Fibroblast of mammary gland (primary cell): ENCODE results near the gene VEGFD.
A peak's percentile ranks its signal among the peaks of the same experiment; 100 is the strongest.

Experiments used
- DNase-seq: peaks from one replicate; pipeline ENCODE4 v3.0.0-alpha.2; 2010; ENCODE audit warnings: low read depth
- H3K4me3 ChIP-seq: 2 replicates; pipeline ENCODE4 v1.5.1; 2011; ENCODE audit warnings: low read depth, mild to moderate bottlenecking, low read length, moderate library complexity; ENCODE audit not compliant: control insufficient read depth
- TF ChIP-seq, protein P1 (sequence below): conservative IDR thresholded peaks from 2 replicates; pipeline ENCODE4 v1.5.1; 2011; ENCODE audit warnings: low read depth, low read length, inconsistent platforms; ENCODE audit not compliant: control insufficient read depth, insufficient read depth

Gene VEGFD

DNA sequence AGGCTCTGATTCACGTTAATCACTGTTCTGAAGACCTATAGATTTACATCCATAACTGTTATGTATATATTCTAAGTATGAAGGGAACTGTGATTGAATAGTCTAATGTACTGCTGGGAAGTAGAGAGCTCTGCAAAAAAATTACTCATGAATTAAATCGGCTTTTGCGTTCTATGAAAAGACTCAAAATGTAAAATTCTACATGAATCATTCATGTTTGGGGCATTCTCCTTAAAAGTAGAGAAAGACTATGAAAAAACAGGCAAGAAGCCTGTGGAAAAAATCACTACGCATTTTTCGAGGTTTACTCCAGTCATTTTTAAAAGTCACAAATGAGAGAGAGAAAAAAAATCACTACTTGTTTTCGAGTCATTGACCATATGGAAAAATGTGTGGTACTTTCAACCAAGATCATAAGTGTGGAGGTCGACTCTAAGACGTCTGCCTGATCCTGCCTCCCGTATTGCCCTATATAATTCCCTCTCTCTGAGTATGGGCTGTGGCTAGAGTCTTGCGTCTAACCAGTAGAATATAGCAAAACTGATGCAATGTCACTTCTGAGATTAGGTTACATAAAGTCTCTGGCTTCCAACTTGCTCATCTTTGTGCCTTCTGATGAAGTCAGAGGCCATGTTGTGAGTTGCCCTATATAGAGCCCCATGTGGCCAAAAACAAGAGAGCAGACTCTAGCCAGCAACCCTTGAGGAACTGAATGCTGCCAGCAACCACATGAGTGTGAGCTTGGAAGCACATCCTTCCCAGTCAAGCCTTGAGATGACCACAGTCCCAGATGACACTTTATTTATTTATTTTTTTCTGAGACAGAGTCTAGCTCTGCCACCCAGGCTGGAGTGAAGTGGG lies 32.1 kb upstream of the VEGFD start:
- DNase-seq, result peak; percentile 68
- TF ChIP-seq, protein P1, sequence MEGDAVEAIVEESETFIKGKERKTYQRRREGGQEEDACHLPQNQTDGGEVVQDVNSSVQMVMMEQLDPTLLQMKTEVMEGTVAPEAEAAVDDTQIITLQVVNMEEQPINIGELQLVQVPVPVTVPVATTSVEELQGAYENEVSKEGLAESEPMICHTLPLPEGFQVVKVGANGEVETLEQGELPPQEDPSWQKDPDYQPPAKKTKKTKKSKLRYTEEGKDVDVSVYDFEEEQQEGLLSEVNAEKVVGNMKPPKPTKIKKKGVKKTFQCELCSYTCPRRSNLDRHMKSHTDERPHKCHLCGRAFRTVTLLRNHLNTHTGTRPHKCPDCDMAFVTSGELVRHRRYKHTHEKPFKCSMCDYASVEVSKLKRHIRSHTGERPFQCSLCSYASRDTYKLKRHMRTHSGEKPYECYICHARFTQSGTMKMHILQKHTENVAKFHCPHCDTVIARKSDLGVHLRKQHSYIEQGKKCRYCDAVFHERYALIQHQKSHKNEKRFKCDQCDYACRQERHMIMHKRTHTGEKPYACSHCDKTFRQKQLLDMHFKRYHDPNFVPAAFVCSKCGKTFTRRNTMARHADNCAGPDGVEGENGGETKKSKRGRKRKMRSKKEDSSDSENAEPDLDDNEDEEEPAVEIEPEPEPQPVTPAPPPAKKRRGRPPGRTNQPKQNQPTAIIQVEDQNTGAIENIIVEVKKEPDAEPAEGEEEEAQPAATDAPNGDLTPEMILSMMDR, result no peak
- H3K4me3 ChIP-seq, result no peak overlapping the region

DNA sequence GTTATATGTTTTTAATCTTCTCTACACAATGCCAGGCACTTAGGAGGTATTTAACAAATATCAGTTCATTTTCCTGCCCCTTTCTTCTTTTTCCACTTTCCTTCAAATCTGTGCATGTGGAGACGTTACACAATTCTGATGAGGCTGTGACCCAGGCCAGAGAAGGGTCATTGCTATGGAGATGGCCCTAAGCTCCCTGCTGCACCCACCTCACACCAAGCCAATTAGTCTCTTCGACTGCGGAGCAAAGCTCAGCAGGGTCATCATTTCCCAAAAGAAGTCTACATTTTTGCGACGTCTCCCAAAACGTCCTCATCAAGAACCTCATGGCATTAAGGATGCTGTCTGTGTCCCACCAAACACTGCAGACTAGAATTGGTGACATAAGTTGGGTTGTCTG lies 28.9 kb upstream of the VEGFD start:
- H3K4me3 ChIP-seq, result no peak overlapping the region
- DNase-seq, result no peak
- TF ChIP-seq, protein P1, result no peak

DNA sequence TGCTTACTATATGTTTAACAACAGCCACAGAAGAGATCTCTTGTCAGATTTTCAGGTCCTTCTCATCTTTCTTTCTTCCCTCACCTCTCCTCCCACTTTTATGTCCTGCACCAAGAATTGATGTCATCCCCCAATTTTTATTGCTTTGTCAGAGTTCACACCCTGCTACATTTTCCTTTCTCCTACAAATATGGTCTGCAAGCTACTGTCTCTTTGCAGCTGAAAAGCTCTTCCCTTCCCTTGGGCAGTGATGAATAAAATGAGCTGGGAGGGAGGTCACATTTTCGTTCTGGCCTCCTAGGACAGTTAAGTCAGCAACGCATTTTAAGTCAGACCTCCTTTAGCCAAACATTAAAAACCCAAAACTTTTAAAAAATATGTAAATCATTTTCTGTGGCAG lies 26.7 kb upstream of the VEGFD start:
- DNase-seq, result no peak
- no peak overlapping the region for H3K4me3 ChIP-seq
- TF ChIP-seq, protein P1, result no peak

DNA sequence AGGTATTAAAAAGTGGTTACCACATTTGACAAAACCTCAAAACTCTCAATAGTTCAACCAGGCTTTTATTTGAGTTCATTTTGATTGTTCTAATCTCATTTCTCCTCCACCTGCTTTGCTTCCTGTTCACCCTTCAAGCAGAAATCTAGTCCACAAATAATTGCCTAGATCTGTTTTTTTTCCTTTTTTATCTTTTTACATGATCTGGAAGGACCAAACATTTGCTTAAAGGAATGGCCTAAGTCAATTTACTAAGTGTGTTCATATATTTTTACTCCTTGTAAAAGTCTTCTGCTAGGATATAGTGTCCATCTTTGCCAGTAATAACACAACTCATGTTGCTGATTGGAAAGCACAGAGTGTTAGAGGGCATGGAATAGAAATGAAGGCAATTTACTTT lies 26.2 kb upstream of the VEGFD start:
- H3K4me3 ChIP-seq, result no peak overlapping the region
- no peak for DNase-seq
- TF ChIP-seq, protein P1, result no peak

DNA sequence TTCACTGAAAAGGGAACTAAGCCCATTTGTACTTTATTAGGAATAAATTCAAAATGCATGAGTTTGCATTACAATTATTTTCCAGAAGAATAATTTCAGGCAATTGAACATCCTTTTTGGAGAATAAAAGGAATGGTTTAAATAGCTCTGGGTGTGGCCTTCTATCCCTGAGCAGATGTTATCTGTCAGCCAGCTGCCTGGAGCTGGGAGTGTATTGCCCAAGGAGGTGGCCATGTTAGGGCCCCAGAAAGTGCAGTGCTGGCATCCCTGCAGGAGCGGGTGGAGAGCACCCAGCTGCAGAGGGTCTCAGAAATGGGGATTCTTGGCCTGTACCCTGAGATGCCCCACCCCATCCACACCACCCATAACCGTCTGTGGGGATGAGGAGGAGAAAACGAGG lies 21.6 kb upstream of the VEGFD start:
- TF ChIP-seq, protein P1, result no peak
- DNase-seq, result no peak
- no peak overlapping the region for H3K4me3 ChIP-seq

DNA sequence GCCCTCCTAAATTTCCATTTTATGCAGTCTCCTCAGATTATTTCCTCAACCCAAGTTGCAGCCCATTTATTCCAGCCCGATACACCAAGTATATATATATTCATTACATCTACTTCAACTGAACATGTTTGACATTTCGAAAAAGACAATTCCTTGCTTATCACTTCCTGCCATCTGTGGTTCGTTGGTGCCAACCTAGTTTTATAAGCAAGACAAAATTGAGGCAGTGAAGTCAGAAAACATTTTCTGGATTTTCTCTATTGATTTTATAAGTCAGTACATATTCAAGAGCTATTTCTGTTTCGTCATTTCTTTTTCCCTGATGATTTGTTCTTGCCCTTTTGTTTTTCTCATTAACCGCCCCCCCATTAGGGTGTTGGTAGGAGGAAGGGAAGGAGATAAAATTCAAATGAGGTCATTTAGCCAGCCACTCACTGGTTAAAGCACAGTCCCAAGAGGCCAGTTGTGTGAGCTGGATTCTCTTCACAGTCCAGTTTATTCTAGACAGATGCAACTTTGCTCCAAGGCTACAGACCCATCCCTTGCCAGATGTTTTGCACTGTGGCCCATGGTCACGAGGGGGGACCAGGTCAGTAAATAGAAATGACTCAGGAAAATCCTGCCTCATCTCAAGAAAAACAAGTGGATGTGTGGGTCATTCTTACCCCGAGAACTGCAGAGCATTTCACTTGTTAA lies 20.3 kb upstream of the VEGFD start:
- H3K4me3 ChIP-seq, result no peak overlapping the region
- DNase-seq, result peak; percentile 93
- TF ChIP-seq, protein P1, result no peak
